ENCODE measurements around the gene NFS1. TPM values are rescaled to one million over a fixed set of nuclear protein-coding genes. Genes with fewer than 3 reads are reported as not detected.

NFS1 gene
- total and polyA plus RNA-seq, 2 donors from 2014 or later = 31.5 to 71.2 TPM

- DNase-seq (peak; percentile 95 to 98 (median 97)), FAIRE-seq (no peak)
- Histone ChIP-seq H3K27ac (ENCODE audit: low read depth in 2 of 2, low read length in 2 of 2) (peak within 1 kb of the TSS; percentile 98 to 99), H3K9me3 (ENCODE audit: control insufficient read depth in 2 of 3, insufficient read depth in 1 of 3, low read length in 3 of 3) (no peaks in the 10 kb centered on the region), H3K9ac (ENCODE audit: low read length in 3 of 3) (peak within 1 kb of the TSS; percentile 94 to 100 (median 99)), H3K4me1 (ENCODE audit: control insufficient read depth in 2 of 3, insufficient read depth in 2 of 3, low read depth in 1 of 3, low read length in 3 of 3) (peaks cover 0 to 19% (median 6%) of the 10 kb centered on the region in 3 donors), H3K36me3 (ENCODE audit: control insufficient read depth in 2 of 3, insufficient read depth in 3 of 3, low read length in 3 of 3) (peaks cover 0 to 14% (median 6%) of the 10 kb centered on the region in 3 donors), H3K4me3 (ENCODE audit: low read length in 3 of 3) (peak within 1 kb of the TSS; percentile 86 to 95 (median 93)), H3K27me3 (ENCODE audit: control insufficient read depth, insufficient read depth, low read length) (no peaks in the 10 kb centered on the region)
- intact Hi-C loops (cut with DNase I) = no loop called here
- TF ChIP-seq, protein P1, sequence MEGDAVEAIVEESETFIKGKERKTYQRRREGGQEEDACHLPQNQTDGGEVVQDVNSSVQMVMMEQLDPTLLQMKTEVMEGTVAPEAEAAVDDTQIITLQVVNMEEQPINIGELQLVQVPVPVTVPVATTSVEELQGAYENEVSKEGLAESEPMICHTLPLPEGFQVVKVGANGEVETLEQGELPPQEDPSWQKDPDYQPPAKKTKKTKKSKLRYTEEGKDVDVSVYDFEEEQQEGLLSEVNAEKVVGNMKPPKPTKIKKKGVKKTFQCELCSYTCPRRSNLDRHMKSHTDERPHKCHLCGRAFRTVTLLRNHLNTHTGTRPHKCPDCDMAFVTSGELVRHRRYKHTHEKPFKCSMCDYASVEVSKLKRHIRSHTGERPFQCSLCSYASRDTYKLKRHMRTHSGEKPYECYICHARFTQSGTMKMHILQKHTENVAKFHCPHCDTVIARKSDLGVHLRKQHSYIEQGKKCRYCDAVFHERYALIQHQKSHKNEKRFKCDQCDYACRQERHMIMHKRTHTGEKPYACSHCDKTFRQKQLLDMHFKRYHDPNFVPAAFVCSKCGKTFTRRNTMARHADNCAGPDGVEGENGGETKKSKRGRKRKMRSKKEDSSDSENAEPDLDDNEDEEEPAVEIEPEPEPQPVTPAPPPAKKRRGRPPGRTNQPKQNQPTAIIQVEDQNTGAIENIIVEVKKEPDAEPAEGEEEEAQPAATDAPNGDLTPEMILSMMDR (IDR thresholded peaks at IDR 0.05; ENCODE audit: borderline replicate concordance, extremely low read depth, insufficient read depth) = no peak
Observed at GRCh38 chr20:35664466-35665206, 34.5 kb downstream of the NFS1 start, which contains the start of the genes CPNE1 and RBM12. Gene CPNE1, minus strand, starts transcription at chr20:35664900. Its CDS starts 31,977 bp downstream, at chr20:35632923. Gene RBM12, minus strand, starts transcription at chr20:35664900. Its CDS starts 9,578 bp downstream, at chr20:35655322.

GRCh38 chr20:35663516-35664465 lies 35.4 kb downstream of the NFS1 start:
- TF ChIP-seq, protein P1 (IDR thresholded peaks at IDR 0.05; ENCODE audit: borderline replicate concordance, extremely low read depth, insufficient read depth) = no peak
- intact Hi-C loops (cut with DNase I) = no loop called here
- Histone ChIP-seq H3K4me1 (ENCODE audit: control insufficient read depth in 2 of 3, insufficient read depth in 2 of 3, low read depth in 1 of 3, low read length in 3 of 3) (peaks cover 0 to 19% (median 6%) of the 10 kb centered on the region in 3 donors), H3K4me3 (ENCODE audit: low read length in 3 of 3) (peak overlapping the region; percentile 86 to 95 (median 93)), H3K9ac (ENCODE audit: low read length in 3 of 3) (peak overlapping the region; percentile 94 to 100 (median 99)), H3K27ac (ENCODE audit: low read depth in 2 of 2, low read length in 2 of 2) (peak overlapping the region; percentile 98 to 99), H3K36me3 (ENCODE audit: control insufficient read depth in 2 of 3, insufficient read depth in 3 of 3, low read length in 3 of 3) (peaks cover 0 to 6% (median 0%) of the 10 kb centered on the region in 3 donors), H3K27me3 (ENCODE audit: control insufficient read depth, insufficient read depth, low read length) (no peaks in the 10 kb centered on the region), H3K9me3 (ENCODE audit: control insufficient read depth in 2 of 3, insufficient read depth in 1 of 3, low read length in 3 of 3) (no peaks in the 10 kb centered on the region)
- FAIRE-seq (no peak), DNase-seq (peak; percentile 61 to 84 (median 77))

- peaks cover 0 to 19% (median 6%) of the 10 kb centered on the region in 3 donors for H3K4me1 ChIP-seq (ENCODE audit: control insufficient read depth in 2 of 3, insufficient read depth in 2 of 3, low read depth in 1 of 3, low read length in 3 of 3)
- DNase-seq (no peak), FAIRE-seq (no peak)
- H3K27me3 ChIP-seq (ENCODE audit: control insufficient read depth, insufficient read depth, low read length) = no peaks in the 10 kb centered on the region
- H3K27ac ChIP-seq (ENCODE audit: low read depth in 2 of 2, low read length in 2 of 2) = no peak overlapping the region
- H3K36me3 ChIP-seq (ENCODE audit: control insufficient read depth in 2 of 3, insufficient read depth in 3 of 3, low read length in 3 of 3) = no peaks in the 10 kb centered on the region
- peak overlapping the region; percentile 52 to 95 (median 86) for H3K4me3 ChIP-seq (ENCODE audit: low read length in 3 of 3)
- TF ChIP-seq, protein P1 (IDR thresholded peaks at IDR 0.05; ENCODE audit: borderline replicate concordance, extremely low read depth, insufficient read depth) = no peak
- intact Hi-C loops (cut with DNase I) = no loop called here
- H3K9ac ChIP-seq (ENCODE audit: low read length in 3 of 3) = no peak overlapping the region
- no peaks in the 10 kb centered on the region for H3K9me3 ChIP-seq (ENCODE audit: control insufficient read depth in 2 of 3, insufficient read depth in 1 of 3, low read length in 3 of 3)
Observed at GRCh38 chr20:35662551-35662950, 36.6 kb downstream of the NFS1 start.

All from kidney (tissue), 14 donors.